IMR-90 (cell line): Measurements from ENCODE around the gene SCAF11. TPM values are rescaled to one million over a fixed set of nuclear protein-coding genes. Genes with fewer than 3 reads are reported as not detected.

ENCODE experiments used
- ATAC-seq: fragments of 200-7000 bp; cut with Tn5 transposase; 2 replicates; pipeline ENCODE4 v1.9.1; 2020; ENCODE audit warnings: low read depth, mild to moderate bottlenecking, moderate library complexity
- BruUV-seq: library from RNA; stranded (reverse); fragments of 400-500 nt; replicated peaks from 2 replicates; lab custom pipeline; 2021; lab: Mats Ljungman, UMichigan
- CTCF ChIA-PET: fragments of 300-600 bp; formaldehyde crosslinking; extraction: SDS; loops from one replicate; lab custom pipeline; 2021; ENCODE audit warnings: antibody characterized with exemption; lab: Yijun Ruan, JAX
- POLR2A ChIA-PET: fragments of 300-600 bp; sonication (Branson Sonifier 250); formaldehyde crosslinking; loops from one replicate; lab custom pipeline; 2022; ENCODE audit warnings: antibody characterized with exemption; ENCODE audit not compliant: unreplicated experiment; lab: Charles Lee
- DNase-seq: peaks from one replicate; pipeline ENCODE4 v3.0.0; 2013
- H2AFZ ChIP-seq: replicated peaks from 2 replicates; pipeline ENCODE3; 2013; ENCODE audit warnings: low read length, mild to moderate bottlenecking; ENCODE audit not compliant: poor library complexity
- H2AK5ac ChIP-seq: 2 replicates; pipeline ENCODE4 v1.6.1; 2013; ENCODE audit warnings: low read depth, low read length, inconsistent platforms
- H2AK9ac ChIP-seq: replicated peaks from 2 replicates; pipeline ENCODE3; 2013; ENCODE audit warnings: mild to moderate bottlenecking, low read depth, low read length, moderate library complexity; ENCODE audit not compliant: poor library complexity
- H2BK120ac ChIP-seq: 2 replicates; pipeline ENCODE4 v1.6.1; 2013; ENCODE audit warnings: low read depth, low read length, inconsistent platforms
- H2BK15ac ChIP-seq: 3 replicates; pipeline ENCODE4 v1.6.1; 2013; ENCODE audit warnings: low read depth, low read length, inconsistent platforms
- H2BK20ac ChIP-seq: 2 replicates; pipeline ENCODE4 v1.6.1; 2013; ENCODE audit warnings: low read depth, mild to moderate bottlenecking, inconsistent platforms, low read length, moderate library complexity
- H2BK5ac ChIP-seq: 2 replicates; pipeline ENCODE4 v1.6.1; 2013; ENCODE audit warnings: mild to moderate bottlenecking, low read depth, low read length, inconsistent platforms; ENCODE audit not compliant: poor library complexity, severe bottlenecking
- H3K14ac ChIP-seq: replicated peaks from 2 replicates; pipeline ENCODE4 v1.6.1; 2013; ENCODE audit warnings: low read depth, low read length, inconsistent platforms
- H3K18ac ChIP-seq: 2 replicates; pipeline ENCODE4 v1.6.1; 2013; ENCODE audit warnings: low read depth, low read length, control low read depth
- H3K23ac ChIP-seq: 2 replicates; pipeline ENCODE4 v1.6.1; 2013; ENCODE audit warnings: low read depth, low read length, inconsistent platforms
- H3K27ac ChIP-seq: 2 replicates; pipeline ENCODE4 v1.5.1; 2013; ENCODE audit warnings: mild to moderate bottlenecking, control low read depth, low read length; ENCODE audit not compliant: insufficient read depth
- H3K27me3 ChIP-seq: 2 replicates; pipeline ENCODE4 v1.6.1; 2013; ENCODE audit warnings: low read length; ENCODE audit not compliant: control insufficient read depth, insufficient read depth
- H3K36me3 ChIP-seq: 2 replicates; pipeline ENCODE4 v1.6.1; 2013; ENCODE audit warnings: low read length, mixed read lengths; ENCODE audit not compliant: control insufficient read depth, insufficient read depth
- H3K4ac ChIP-seq: 2 replicates; pipeline ENCODE4 v1.6.1; 2013; ENCODE audit warnings: low read depth, low read length, inconsistent platforms
- H3K4me1 ChIP-seq: 2 replicates; pipeline ENCODE4 v1.6.1; 2013; ENCODE audit warnings: low read length, mixed read lengths; ENCODE audit not compliant: control insufficient read depth, insufficient read depth
- H3K4me2 ChIP-seq: 2 replicates; pipeline ENCODE4 v1.6.1; 2013; ENCODE audit warnings: low read depth, mild to moderate bottlenecking, control low read depth, low read length, moderate library complexity
- H3K4me3 ChIP-seq: 2 replicates; pipeline ENCODE4 v1.5.1; 2013; ENCODE audit warnings: low read depth, mild to moderate bottlenecking, control low read depth, low read length, moderate library complexity; ENCODE audit not compliant: insufficient read depth
- H3K56ac ChIP-seq: 2 replicates; pipeline ENCODE4 v1.6.1; 2013; ENCODE audit warnings: low read length, inconsistent platforms; ENCODE audit not compliant: insufficient read depth; ENCODE audit errors: extremely low read depth
- H3K79me1 ChIP-seq, 2 experiments: 2 replicates each; pipeline ENCODE4 v1.6.1; 2013; ENCODE audit warnings: low read length in 2 of 2, inconsistent platforms in 1 of 2, low read depth in 1 of 2
- H3K9ac ChIP-seq: 2 replicates; pipeline ENCODE4 v1.6.1; 2013; ENCODE audit warnings: low read depth, low read length, control low read depth
- H3K9me1 ChIP-seq: 2 replicates; pipeline ENCODE4 v1.6.1; 2013; ENCODE audit warnings: low read length, inconsistent platforms; ENCODE audit not compliant: insufficient read depth
- H3K9me3 ChIP-seq: 2 replicates; pipeline ENCODE4 v1.6.1; 2013; ENCODE audit warnings: low read length; ENCODE audit not compliant: control insufficient read depth, insufficient read depth
- H4K20me1 ChIP-seq: 2 replicates; pipeline ENCODE4 v1.6.1; 2013; ENCODE audit warnings: low read length, inconsistent platforms; ENCODE audit not compliant: insufficient read depth
- H4K5ac ChIP-seq: 2 replicates; pipeline ENCODE4 v1.6.1; 2013; ENCODE audit warnings: mild to moderate bottlenecking, low read depth, low read length, control low read depth
- H4K8ac ChIP-seq, 2 experiments: 2 replicates each; pipeline ENCODE4 v1.6.1; 2013; ENCODE audit warnings: low read depth in 2 of 2, low read length in 2 of 2, control low read depth in 1 of 2, inconsistent platforms in 1 of 2
- H4K91ac ChIP-seq: 2 replicates; pipeline ENCODE4 v1.6.1; 2013; ENCODE audit warnings: low read depth, low read length, inconsistent platforms; ENCODE audit not compliant: insufficient read depth
- BHLHE40 ChIP-seq: fragments of 150-350 bp; IDR thresholded peaks from 2 replicates; pipeline ENCODE4 v1.6.1; 2016; ENCODE audit warnings: mild to moderate bottlenecking, low read depth, low read length
- CEBPB ChIP-seq: IDR thresholded peaks from 2 replicates; pipeline ENCODE4 v1.6.1; 2012; ENCODE audit warnings: low read depth, low read length, improper control_type of control experiment
- CHD1 ChIP-seq: IDR thresholded peaks from 2 replicates; pipeline ENCODE4 v1.6.1; 2012; ENCODE audit warnings: low read depth, low read length, improper control_type of control experiment
- FOS ChIP-seq: fragments of 150-350 bp; IDR thresholded peaks from 2 replicates; pipeline ENCODE4 v1.6.1; 2016; ENCODE audit warnings: low read depth, low read length
- MAFK ChIP-seq: IDR thresholded peaks from 2 replicates; pipeline ENCODE4 v1.6.1; 2012; ENCODE audit warnings: low read depth, low read length, improper control_type of control experiment
- MAZ ChIP-seq: IDR thresholded peaks from 2 replicates; pipeline ENCODE4 v1.6.1; 2012; ENCODE audit warnings: low read depth, mild to moderate bottlenecking, low read length, improper control_type of control experiment, moderate library complexity, borderline replicate concordance
- MXI1 ChIP-seq: IDR thresholded peaks from 2 replicates; pipeline ENCODE4 v1.6.1; 2012; ENCODE audit warnings: low read depth, mild to moderate bottlenecking, low read length, moderate library complexity, borderline replicate concordance
- NFE2L2 ChIP-seq: fragments of 150-350 bp; IDR thresholded peaks from 2 replicates; pipeline ENCODE4 v1.6.1; 2016; ENCODE audit warnings: low read depth, mild to moderate bottlenecking, low read length
- POLR2A ChIP-seq: IDR thresholded peaks from 2 replicates; pipeline ENCODE4 v1.6.1; 2012; ENCODE audit warnings: mild to moderate bottlenecking, low read depth, low read length
- RAD21 ChIP-seq: IDR thresholded peaks from 2 replicates; pipeline ENCODE4 v1.6.1; 2012; ENCODE audit warnings: low read length, improper control_type of control experiment
- RCOR1 ChIP-seq: IDR thresholded peaks from 2 replicates; pipeline ENCODE4 v1.6.1; 2012; ENCODE audit warnings: mild to moderate bottlenecking, low read length, improper control_type of control experiment; ENCODE audit not compliant: insufficient replicate concordance
- RFX5 ChIP-seq: IDR thresholded peaks from 2 replicates; pipeline ENCODE4 v1.8.0; 2012; ENCODE audit warnings: low read depth, mild to moderate bottlenecking, low read length, moderate library complexity
- SMC3 ChIP-seq: fragments of 150-350 bp; IDR thresholded peaks from 2 replicates; pipeline ENCODE4 v1.6.1; 2016; ENCODE audit warnings: low read depth, mild to moderate bottlenecking, antibody characterized with exemption, low read length, moderate library complexity
- USF2 ChIP-seq: fragments of 150-350 bp; IDR thresholded peaks from 2 replicates; pipeline ENCODE4 v1.6.1; 2017; ENCODE audit warnings: mild to moderate bottlenecking, antibody characterized with exemption, low read length, low read depth
- dilution Hi-C: fragments of 300-500 bp; cut with HindIII; formaldehyde crosslinking; loops from one replicate; pipeline ENCODE4 v1.14.3; 2018; ENCODE audit warnings: low sequenced_read_pairs; ENCODE audit not compliant: unreplicated experiment
- in situ Hi-C: fragments of 300-500 bp; cut with MboI; formaldehyde crosslinking; loops from 3 replicates; pipeline ENCODE4 v1.14.3; 2019; ENCODE audit warnings: low sequenced_read_pairs, inconsistent platforms, mixed read lengths
- intact Hi-C: fragments of 100-400 bp; cut with micrococcal nuclease; formaldehyde crosslinking; loops from 2 replicates; pipeline ENCODE4 v1.10.0; 2022
- polyA plus RNA-seq, 3 experiments: library from polyadenylated mRNA; depleted of rRNA; stranded (reverse); fragments of >200 nt; gene quantifications; 2 replicates each; pipeline ENCODE4 v1.2.3, GENCODE V29; 2012; ENCODE audit warnings: low replicate concordance in 1 of 3
- total RNA-seq: library from RNA; depleted of rRNA; stranded (reverse); fragments of >200 nt; gene quantifications from 2 replicates; pipeline ENCODE4 v1.2.3, GENCODE V29; 2012
- TF ChIP-seq, protein P1 (sequence below): fragments of 150-350 bp; IDR thresholded peaks from 2 replicates; pipeline ENCODE4 v1.6.1; 2016; ENCODE audit warnings: low read depth, mild to moderate bottlenecking, low read length, moderate library complexity, borderline replicate concordance

SCAF11 gene
- total and polyA plus RNA-seq, 2 of the 4 experiments (the other 2 are of a cell fraction) = 33.9 to 70.4 TPM

DNA sequence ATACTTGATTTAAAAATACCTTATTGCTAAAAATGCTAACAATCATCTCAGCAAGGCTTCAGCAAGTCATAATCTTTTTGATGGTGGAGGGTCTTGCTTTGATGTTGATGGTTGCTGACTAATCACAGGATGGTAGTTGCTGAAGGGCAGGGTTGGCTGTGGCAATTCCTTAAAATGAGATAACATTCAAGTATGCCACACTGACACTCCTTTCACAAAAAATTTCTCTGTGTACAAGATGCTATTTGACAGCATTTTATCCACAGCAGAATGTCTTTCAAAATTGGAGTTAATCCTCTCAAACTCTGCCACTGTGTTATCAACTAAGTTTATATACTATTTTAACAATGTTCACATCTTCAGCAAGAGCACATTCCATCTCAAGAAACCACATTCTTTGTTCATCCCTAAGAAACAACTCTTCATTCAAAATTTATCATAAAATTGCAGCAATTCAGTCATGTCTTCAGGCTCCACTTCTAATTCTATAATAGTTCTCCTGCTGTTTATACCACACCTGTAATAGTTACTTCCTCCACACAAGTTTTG lies 16.1 kb downstream of the SCAF11 start:
- H3K79me1 ChIP-seq = peaks cover 34 to 67% of the 10 kb centered on the region in 2 experiments
- dilution Hi-C loops (no loop called here), in situ Hi-C loops (no loop called here), intact Hi-C loops (no loop called here)
- H2AK5ac ChIP-seq = peak overlapping the region; percentile 56; the same call in 1 of the 2 replicates
- H4K20me1 ChIP-seq = peaks cover 50% of the 10 kb centered on the region
- no peak overlapping the region for H2AK9ac ChIP-seq
- peak overlapping the region; percentile 60; the same call in 1 of the 2 replicates for H3K23ac ChIP-seq
- H2BK20ac ChIP-seq = 0 out of 2 replicates have a peak overlapping the region, but pooled peaks have one; percentile 21
- H3K27ac ChIP-seq = peak overlapping the region; percentile 71; the same call in 1 of the 2 replicates
- no peak overlapping the region for H3K9ac ChIP-seq
- H3K36me3 ChIP-seq = peaks cover 3% of the 10 kb centered on the region
- H3K27me3 ChIP-seq = no peaks in the 10 kb centered on the region
- H4K5ac ChIP-seq = no peak overlapping the region
- H2BK120ac ChIP-seq = no peak overlapping the region; the same call in 1 of the 2 replicates
- ATAC-seq (peak; percentile 35), DNase-seq (no peak)
- H2AFZ ChIP-seq = no peak overlapping the region
- H3K4ac ChIP-seq = peak overlapping the region; percentile 59; the same call in 1 of the 2 replicates
- H3K4me1 ChIP-seq = peaks cover 11% of the 10 kb centered on the region
- peak overlapping the region; percentile 59 for H4K91ac ChIP-seq
- H3K18ac ChIP-seq = no peak overlapping the region; the same call in 1 of the 2 replicates
- H3K4me3 ChIP-seq = no peak overlapping the region
- ChIA-PET CTCF (interaction anchor here (0.5 kb wide), 1 partner anchor 43 kb away, joined by 3 read pairs; no protein-coding TSS in a partner anchor), POLR2A (no interaction called here)
- peak overlapping the region; percentile 84 for H2BK5ac ChIP-seq
- H3K14ac ChIP-seq = 0 out of 2 replicates have a peak overlapping the region, but pooled peaks have one; percentile 68
- H3K9me1 ChIP-seq = peaks cover 5% of the 10 kb centered on the region; the same call in 1 of the 2 replicates
- H3K56ac ChIP-seq = no peak overlapping the region
- H3K4me2 ChIP-seq = peak overlapping the region; percentile 2; the same call in 1 of the 2 replicates
- BruUV-seq = no TSS peak
- H4K8ac ChIP-seq = peak overlapping the region in 1 of 2 experiments; percentile 53; a peak in 1 of 4 replicates
- H3K9me3 ChIP-seq = no peaks in the 10 kb centered on the region
- no peak overlapping the region; the same call in 2 of the 3 replicates for H2BK15ac ChIP-seq
- TF ChIP-seq NFE2L2 = no peak
- TF ChIP-seq POLR2A = no peak
- no peak for TF ChIP-seq MAZ
- TF ChIP-seq CHD1 = no peak
- TF ChIP-seq USF2 = no peak
- no peak for TF ChIP-seq CEBPB
- no peak for TF ChIP-seq FOS
- no peak for TF ChIP-seq RCOR1
- TF ChIP-seq RFX5 = no peak
- TF ChIP-seq BHLHE40 = no peak
- no peak for TF ChIP-seq SMC3
- no peak for TF ChIP-seq MAFK
- TF ChIP-seq, protein P1, sequence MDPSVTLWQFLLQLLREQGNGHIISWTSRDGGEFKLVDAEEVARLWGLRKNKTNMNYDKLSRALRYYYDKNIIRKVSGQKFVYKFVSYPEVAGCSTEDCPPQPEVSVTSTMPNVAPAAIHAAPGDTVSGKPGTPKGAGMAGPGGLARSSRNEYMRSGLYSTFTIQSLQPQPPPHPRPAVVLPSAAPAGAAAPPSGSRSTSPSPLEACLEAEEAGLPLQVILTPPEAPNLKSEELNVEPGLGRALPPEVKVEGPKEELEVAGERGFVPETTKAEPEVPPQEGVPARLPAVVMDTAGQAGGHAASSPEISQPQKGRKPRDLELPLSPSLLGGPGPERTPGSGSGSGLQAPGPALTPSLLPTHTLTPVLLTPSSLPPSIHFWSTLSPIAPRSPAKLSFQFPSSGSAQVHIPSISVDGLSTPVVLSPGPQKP = no peak
- no peak for TF ChIP-seq RAD21
- no peak for TF ChIP-seq MXI1
